GM21447 (cell line): ENCODE measurements around the gene PRRC2B.
"Not testable (repeated sequence)": the region's sequence is repeated elsewhere in the genome, so short reads cannot be mapped to it uniquely, and the experiment has no call there.

ENCODE experiments used
- ATAC-seq: cut with Tn5 transposase; IDR thresholded peaks from one replicate; pipeline ENCODE4 v1.9.1; 2021; ENCODE audit not compliant: unreplicated experiment

The PRRC2B gene

GRCh38 chr9:131505012-131505411 lies 111.1 kb downstream of the PRRC2B start:
- no peak for ATAC-seq

- ATAC-seq = no peak
Measured at GRCh38 chr9:131511416-131511815, 117.5 kb downstream of the PRRC2B start.

- ATAC-seq = no peak
Measured at GRCh38 chr9:131511880-131512279, 118.0 kb downstream of the PRRC2B start.

- no peak for ATAC-seq
Measured at GRCh38 chr9:131513177-131513576, 119.3 kb downstream of the PRRC2B start.

GRCh38 chr9:131515559-131516031 lies 121.7 kb downstream of the PRRC2B start:
- not testable (repeated sequence) for ATAC-seq

GRCh38 chr9:131516100-131516499 lies 122.2 kb downstream of the PRRC2B start:
- no peak for ATAC-seq

- ATAC-seq = no peak
Measured at GRCh38 chr9:131516930-131517329, 123.0 kb downstream of the PRRC2B start.

- ATAC-seq = no peak
Measured at GRCh38 chr9:131517761-131518190, 123.9 kb downstream of the PRRC2B start.

GRCh38 chr9:131518553-131518952 lies 124.7 kb downstream of the PRRC2B start:
- no peak for ATAC-seq

GRCh38 chr9:131520503-131520902 lies 126.6 kb downstream of the PRRC2B start:
- ATAC-seq = no peak

- no peak for ATAC-seq
Measured at GRCh38 chr9:131521203-131521602, 127.3 kb downstream of the PRRC2B start.

- no peak for ATAC-seq
Measured at GRCh38 chr9:131521822-131522221, 127.9 kb downstream of the PRRC2B start.

GRCh38 chr9:131522257-131523085 lies 128.6 kb downstream of the PRRC2B start:
- no peak for ATAC-seq

GRCh38 chr9:131523086-131523388 lies 129.2 kb downstream of the PRRC2B start:
- ATAC-seq = no peak

- no peak for ATAC-seq
Measured at GRCh38 chr9:131523451-131524435, 129.9 kb downstream of the PRRC2B start.

- ATAC-seq = no peak
Measured at GRCh38 chr9:131524665-131525315, 130.9 kb downstream of the PRRC2B start.

- ATAC-seq = no peak
Measured at GRCh38 chr9:131525643-131526565, 132.0 kb downstream of the PRRC2B start.

- no peak for ATAC-seq
Measured at GRCh38 chr9:131528186-131528585, 134.3 kb downstream of the PRRC2B start.

- ATAC-seq = no peak
Measured at GRCh38 chr9:131528886-131529505, 135.1 kb downstream of the PRRC2B start.
